MG63 (cell line): ENCODE data around the gene TAP1. TPM values are rescaled to one million over a fixed set of nuclear protein-coding genes. Genes with fewer than 3 reads are reported as not detected.

Source experiments
- DNase-seq: peaks from one replicate; pipeline ENCODE4 v3.0.0-alpha.2; 2020
- H3K27me3 ChIP-seq: fragments of 250-450 bp; sonication (Bioruptor Pico); 2 replicates; pipeline ENCODE4 v1.5.1; 2020; ENCODE audit warnings: mild to moderate bottlenecking, moderate library complexity
- H3K36me3 ChIP-seq: fragments of 250-450 bp; sonication (Bioruptor Pico); 2 replicates; pipeline ENCODE4 v1.5.1; 2020; ENCODE audit warnings: mild to moderate bottlenecking, moderate library complexity
- H3K4me3 ChIP-seq: fragments of 250-450 bp; sonication (Bioruptor Pico); 2 replicates; pipeline ENCODE4 v1.5.1; 2020; ENCODE audit warnings: mild to moderate bottlenecking, moderate library complexity
- H3K9me3 ChIP-seq: fragments of 250-450 bp; sonication (Bioruptor Pico); 2 replicates; pipeline ENCODE4 v1.5.1; 2020; ENCODE audit warnings: mild to moderate bottlenecking, moderate library complexity
- total RNA-seq: library from RNA; depleted of rRNA; stranded (reverse); fragments of >200 nt; shearing (Covaris generic); gene quantifications from 2 replicates; pipeline ENCODE4 v1.2.3, GENCODE V29; 2014; ENCODE audit warnings: low replicate concordance

Gene TAP1
- total RNA-seq, 1 experiment from 2014 or later, result 115 TPM

DNA sequence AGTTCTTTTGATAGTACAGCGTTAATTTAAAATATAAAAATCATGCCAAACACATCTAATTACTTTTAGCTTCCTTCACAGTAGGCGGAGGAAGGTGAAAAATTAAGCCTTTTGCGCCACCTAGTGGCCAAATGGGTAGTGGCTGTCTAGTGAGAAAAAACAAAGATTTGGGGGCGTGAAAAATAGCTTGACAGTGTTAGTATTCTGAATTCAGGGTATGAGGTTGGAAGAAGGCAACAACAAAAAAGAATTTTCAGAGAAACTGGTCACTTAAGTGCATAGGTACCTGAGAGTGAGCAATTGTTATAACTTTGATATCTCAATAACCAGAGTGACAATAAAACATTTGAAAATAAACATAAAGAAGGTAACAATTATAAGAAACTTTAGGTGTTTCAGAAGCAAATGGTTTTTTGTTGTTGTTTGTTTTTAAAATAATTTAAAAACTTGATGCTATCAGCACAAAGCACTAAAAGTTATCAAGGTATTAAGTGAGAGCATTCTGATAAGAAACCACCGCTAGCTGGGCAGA, 14.8 kb upstream of the TAP1 start:
- peak; percentile 73 for DNase-seq
- no peaks in the 10 kb centered on the region for H3K36me3 ChIP-seq
- peaks cover 5% of the 10 kb centered on the region; the same call in 1 of the 2 replicates for H3K9me3 ChIP-seq
- H3K27me3 ChIP-seq, result peaks cover 6% of the 10 kb centered on the region
- H3K4me3 ChIP-seq, result no peak overlapping the region

GRCh38 chr6:32867554-32868256, 14.2 kb upstream of the TAP1 start:
- Histone ChIP-seq H3K27me3 (peaks cover 6% of the 10 kb centered on the region), H3K9me3 (peaks cover 5% of the 10 kb centered on the region; the same call in 1 of the 2 replicates), H3K4me3 (no peak overlapping the region), H3K36me3 (no peaks in the 10 kb centered on the region)
- no peak for DNase-seq

DNA sequence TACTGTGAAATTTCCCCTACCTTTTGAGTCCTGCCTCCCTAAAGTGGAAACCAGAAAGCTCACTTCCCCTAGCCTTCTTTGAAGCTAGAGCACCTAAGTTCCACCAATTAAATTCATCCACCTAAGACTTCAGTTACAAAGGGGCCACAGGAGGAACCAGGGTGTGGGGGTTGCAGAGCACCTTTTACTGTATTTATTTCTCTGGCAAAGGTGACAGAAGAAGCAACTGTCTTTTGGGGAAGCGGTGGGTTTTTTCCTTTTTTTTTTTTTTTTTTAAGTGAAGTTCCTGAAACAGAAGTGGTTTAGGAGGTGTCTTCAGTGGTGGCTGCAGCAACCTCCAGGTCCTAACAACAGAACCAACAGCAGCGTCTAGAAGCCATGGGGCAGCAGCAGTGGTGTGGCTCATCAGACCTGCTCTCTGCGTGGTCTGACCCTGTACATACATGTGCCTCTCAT, 13.5 kb upstream of the TAP1 start:
- H3K9me3 ChIP-seq, result 0 out of 2 replicates have a peak, but pooled peaks cover 3% of the 10 kb centered on the region
- H3K36me3 ChIP-seq, result no peaks in the 10 kb centered on the region
- no peak overlapping the region for H3K4me3 ChIP-seq

GRCh38 chr6:32865724-32866443, 12.4 kb upstream of the TAP1 start:
- Histone ChIP-seq H3K27me3 (peaks cover 6% of the 10 kb centered on the region), H3K4me3 (no peak overlapping the region), H3K36me3 (no peaks in the 10 kb centered on the region), H3K9me3 (no peaks in the 10 kb centered on the region)
- no peak for DNase-seq

More for the DNA sequence above, 13.5 kb upstream of the TAP1 start:
- H3K27me3 ChIP-seq, result peaks cover 6% of the 10 kb centered on the region
- DNase-seq, result no peak

DNA sequence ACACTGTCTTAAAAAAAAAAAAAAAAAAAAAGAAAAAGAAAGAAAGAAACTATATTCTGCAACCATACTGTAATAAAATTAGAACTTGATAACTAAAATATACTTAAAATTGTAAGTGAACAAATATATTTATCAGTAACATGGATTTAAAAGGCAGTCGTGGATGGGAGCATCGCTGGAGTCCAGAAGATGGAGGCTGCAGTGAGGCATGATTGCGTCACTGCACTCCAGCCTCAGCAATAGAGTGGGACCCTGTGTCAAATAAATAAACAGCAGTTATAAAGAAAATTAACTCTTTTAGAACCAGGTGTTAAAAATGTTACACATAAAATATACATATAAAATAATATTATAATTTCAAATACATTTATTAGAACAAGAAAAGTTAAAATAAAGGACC, 9.2 kb upstream of the TAP1 start:
- H3K27me3 ChIP-seq, result peaks cover 2% of the 10 kb centered on the region
- H3K36me3 ChIP-seq, result peaks cover 7% of the 10 kb centered on the region
- DNase-seq, result no peak

DNA sequence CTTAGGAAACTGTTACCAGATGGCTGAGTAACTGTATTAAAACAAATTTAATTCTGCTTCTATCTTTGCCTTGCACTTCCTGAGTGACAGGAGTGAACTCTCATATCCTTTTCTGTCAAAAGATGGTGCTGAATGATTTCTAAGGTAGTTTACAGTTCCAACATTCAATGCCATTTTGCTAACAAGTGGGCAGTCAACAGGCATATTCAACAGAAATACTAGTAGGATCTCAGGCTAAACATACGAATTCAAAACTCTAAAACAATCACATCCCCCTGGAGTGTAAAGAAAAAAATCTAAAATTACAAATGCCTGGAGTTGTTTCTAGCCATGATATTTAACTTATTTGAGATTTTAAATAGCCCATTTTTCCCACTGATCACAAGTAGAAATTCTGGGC, 7.2 kb upstream of the TAP1 start:
- H3K27me3 ChIP-seq, result no peaks in the 10 kb centered on the region
- H3K9me3 ChIP-seq, result no peaks in the 10 kb centered on the region
- peaks cover 12% of the 10 kb centered on the region for H3K36me3 ChIP-seq
- DNase-seq, result no peak
- H3K4me3 ChIP-seq, result no peak overlapping the region

More for the DNA sequence above, 9.2 kb upstream of the TAP1 start:
- Histone ChIP-seq H3K4me3 (no peak overlapping the region), H3K9me3 (no peaks in the 10 kb centered on the region)

GRCh38 chr6:32858194-32858593, 4.7 kb upstream of the TAP1 start:
- no peak for DNase-seq
- Histone ChIP-seq H3K9me3 (no peaks in the 10 kb centered on the region), H3K36me3 (peaks cover 12% of the 10 kb centered on the region)

GRCh38 chr6:32857156-32857891, 3.8 kb upstream of the TAP1 start:
- H3K27me3 ChIP-seq, result no peaks in the 10 kb centered on the region

More at GRCh38 chr6:32858194-32858593, 4.7 kb upstream of the TAP1 start:
- Histone ChIP-seq H3K4me3 (no peak overlapping the region), H3K27me3 (no peaks in the 10 kb centered on the region)

DNA sequence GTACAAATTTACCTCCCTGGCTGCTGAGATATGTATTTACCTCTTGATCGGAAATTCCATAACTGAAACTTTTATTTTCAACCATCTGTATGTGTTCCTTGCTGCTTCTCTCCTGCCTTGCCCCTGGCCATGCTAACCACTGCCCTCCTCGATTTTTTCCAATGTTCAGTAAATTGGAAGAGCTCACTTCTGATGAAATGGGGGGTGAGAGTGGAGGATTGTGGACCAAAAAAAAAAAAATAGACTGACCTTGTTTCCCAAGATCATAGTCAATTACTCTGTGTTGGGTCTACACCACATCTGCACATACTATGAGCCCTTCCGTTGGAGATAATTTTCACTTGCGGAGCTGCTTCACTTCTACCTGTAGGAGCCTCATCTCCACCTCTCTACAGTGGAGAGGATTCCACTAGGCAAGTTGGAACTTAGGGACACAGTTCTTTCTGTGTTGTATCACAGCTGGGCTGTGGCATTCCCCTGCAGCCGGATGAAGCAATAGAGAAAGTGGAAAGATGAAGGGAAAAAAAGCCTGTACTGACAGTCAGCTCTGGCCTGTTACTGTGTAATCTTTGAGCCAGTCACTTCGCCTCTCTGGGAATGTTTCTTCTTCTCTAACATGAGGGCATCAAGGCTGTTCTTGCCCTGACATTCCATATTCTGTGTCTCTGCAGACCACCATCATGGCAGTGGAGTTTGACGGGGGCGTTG, 2.1 kb upstream of the TAP1 start:
- no peak for DNase-seq

More at GRCh38 chr6:32857156-32857891, 3.8 kb upstream of the TAP1 start:
- Histone ChIP-seq H3K9me3 (no peaks in the 10 kb centered on the region), H3K36me3 (peaks cover 12% of the 10 kb centered on the region), H3K4me3 (no peak overlapping the region)
- no peak for DNase-seq

DNA sequence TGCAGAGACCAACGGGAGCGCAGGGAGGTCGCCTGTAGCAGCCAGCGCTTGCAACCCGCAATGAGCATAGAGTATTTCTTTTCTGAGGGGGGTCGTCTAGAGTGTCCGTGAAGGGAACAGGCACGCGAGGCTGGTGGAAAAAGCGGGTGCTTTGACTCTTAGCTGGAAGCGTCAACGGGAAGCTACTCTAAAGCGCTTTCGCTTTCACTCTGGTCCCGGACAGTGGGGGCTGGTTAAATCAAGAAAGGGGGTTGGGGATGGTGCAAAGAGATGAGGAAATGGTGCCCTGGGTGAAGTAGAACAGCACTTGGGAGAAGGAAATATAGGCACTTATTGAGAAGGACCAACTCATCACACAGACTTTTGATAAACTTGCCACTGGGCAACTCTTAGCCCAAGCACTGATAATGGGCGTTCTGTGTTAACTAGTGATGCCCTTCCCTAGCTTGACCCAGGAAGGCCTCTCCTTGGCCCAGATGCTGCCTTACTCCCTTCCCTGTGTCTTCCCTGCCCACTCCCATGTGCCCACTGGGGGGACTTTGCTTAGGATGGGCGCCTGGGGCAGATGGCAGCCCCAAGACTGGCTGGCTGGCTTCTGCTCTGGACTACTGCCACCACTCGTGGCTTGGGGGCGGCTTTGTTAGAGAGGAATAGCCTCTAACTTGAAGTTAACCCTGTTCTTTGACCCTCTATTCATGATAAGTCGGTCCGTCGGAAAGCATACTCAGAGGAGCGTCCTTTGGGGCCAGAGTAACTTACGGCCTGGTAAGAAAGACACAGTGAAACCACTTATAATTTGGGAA, 1.1 kb upstream of the TAP1 start:
- no peaks in the 10 kb centered on the region for H3K27me3 ChIP-seq
- H3K9me3 ChIP-seq, result no peaks in the 10 kb centered on the region
- H3K4me3 ChIP-seq, result peak overlapping the region; percentile 85
- DNase-seq, result peak; percentile 70
- peaks cover 38% of the 10 kb centered on the region for H3K36me3 ChIP-seq

More for the DNA sequence above, 2.1 kb upstream of the TAP1 start:
- H3K36me3 ChIP-seq, result peaks cover 28% of the 10 kb centered on the region
- no peak overlapping the region for H3K4me3 ChIP-seq
- H3K9me3 ChIP-seq, result no peaks in the 10 kb centered on the region
- H3K27me3 ChIP-seq, result no peaks in the 10 kb centered on the region

GRCh38 chr6:32852844-32853540, 512 bp downstream of the TAP1 start:
- Histone ChIP-seq H3K27me3 (no peaks in the 10 kb centered on the region), H3K9me3 (no peaks in the 10 kb centered on the region), H3K36me3 (peaks cover 45% of the 10 kb centered on the region), H3K4me3 (peak overlapping the region; percentile 85)
- peak; percentile 81 for DNase-seq

- H3K27me3 ChIP-seq, result no peaks in the 10 kb centered on the region
- H3K36me3 ChIP-seq, result peaks cover 46% of the 10 kb centered on the region
- no peaks in the 10 kb centered on the region for H3K9me3 ChIP-seq
- DNase-seq, result peak; percentile 67
- peak overlapping the region; percentile 85 for H3K4me3 ChIP-seq
These were observed 1.3 kb downstream of the TAP1 start for GRCh38 chr6:32852018-32852843.

DNA sequence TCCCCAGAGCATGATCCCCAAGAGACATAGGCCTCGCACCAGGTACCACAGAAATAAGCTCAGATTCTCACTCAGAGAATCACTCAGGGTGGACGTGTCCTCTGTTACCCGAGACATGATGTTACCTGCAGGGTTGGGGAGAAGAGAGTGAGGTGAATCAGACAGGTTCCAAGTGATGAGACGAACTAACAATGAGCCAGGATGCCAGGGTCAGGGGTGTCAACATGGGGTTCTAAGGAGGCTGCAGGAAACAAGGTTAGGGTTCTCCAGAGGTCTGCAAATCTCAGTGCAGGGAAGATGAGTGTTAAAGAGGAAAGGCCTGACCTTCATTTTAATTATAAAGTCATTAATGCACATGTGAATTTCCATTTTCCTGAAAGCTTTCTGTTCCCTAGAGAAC, 2.5 kb downstream of the TAP1 start:
- DNase-seq, result no peak
- peaks cover 55% of the 10 kb centered on the region for H3K36me3 ChIP-seq
- no peaks in the 10 kb centered on the region for H3K9me3 ChIP-seq
- no peaks in the 10 kb centered on the region for H3K27me3 ChIP-seq
- no peak overlapping the region for H3K4me3 ChIP-seq

GRCh38 chr6:32849126-32849525, 4.4 kb downstream of the TAP1 start:
- H3K36me3 ChIP-seq, result peaks cover 69% of the 10 kb centered on the region

More at GRCh38 chr6:32849126-32849525, 4.4 kb downstream of the TAP1 start:
- no peak for DNase-seq
- no peaks in the 10 kb centered on the region for H3K27me3 ChIP-seq
- H3K9me3 ChIP-seq, result no peaks in the 10 kb centered on the region
- H3K4me3 ChIP-seq, result no peak overlapping the region
